SU-DHL-6 (cell line): ENCODE measurements around the gene ABCC3.

Source experiments
- H2AFZ ChIP-seq: fragments of 200-600 bp; sonication (generic); 2 replicates; pipeline ENCODE4 v1.6.1; 2014; ENCODE audit warnings: low read depth, mild to moderate bottlenecking, moderate library complexity, mixed read lengths, antibody characterized with exemption, low read length; ENCODE audit not compliant: severe bottlenecking
- H3F3A ChIP-seq: fragments of 200-600 bp; shearing (Covaris generic); 2 replicates; pipeline ENCODE4 v1.6.0; 2016; ENCODE audit warnings: antibody characterized with exemption, mild to moderate bottlenecking; ENCODE audit not compliant: insufficient read depth
- H3K27ac ChIP-seq: fragments of 200-600 bp; sonication (generic); 2 replicates; pipeline ENCODE4 v1.5.1; 2016; ENCODE audit warnings: low read depth, mild to moderate bottlenecking, low read length, moderate library complexity, mixed read lengths
- H3K27me3 ChIP-seq: fragments of 200-600 bp; sonication (generic), shearing (Covaris generic); 2 replicates; pipeline ENCODE4 v1.6.0; 2014; ENCODE audit warnings: mild to moderate bottlenecking, low read length
- H3K36me3 ChIP-seq: fragments of 200-600 bp; sonication (generic); 2 replicates; pipeline ENCODE4 v1.6.1; 2014; ENCODE audit warnings: mild to moderate bottlenecking, low read length, mixed read lengths
- H3K4me2 ChIP-seq: fragments of 300-600, 200-600 bp; shearing (Covaris generic), sonication (generic); 2 replicates; pipeline ENCODE4 v1.6.0; 2014; ENCODE audit warnings: low read length, low read depth, mild to moderate bottlenecking; ENCODE audit not compliant: poor library complexity, severe bottlenecking
- H3K4me3 ChIP-seq: fragments of 200-600 bp; sonication (generic); 2 replicates; pipeline ENCODE4 v1.5.1; 2014; ENCODE audit warnings: antibody characterized with exemption, low read length, mild to moderate bottlenecking, mixed read lengths; ENCODE audit not compliant: insufficient read depth, poor library complexity, severe bottlenecking
- H3K79me2 ChIP-seq: fragments of 200-600 bp; sonication (generic); 2 replicates; pipeline ENCODE4 v1.6.1; 2014; ENCODE audit warnings: mild to moderate bottlenecking, low read length, moderate library complexity; ENCODE audit not compliant: insufficient read depth
- H3K9ac ChIP-seq: fragments of 200-600 bp; sonication (generic); 2 replicates; pipeline ENCODE4 v1.7.0; 2014; ENCODE audit warnings: mild to moderate bottlenecking, low read length
- H3K9me2 ChIP-seq: fragments of 200-600 bp; sonication (generic); replicated peaks from 2 replicates; pipeline ENCODE4 v1.6.1; 2014; ENCODE audit warnings: low read length; ENCODE audit not compliant: insufficient read depth
- H3K9me3 ChIP-seq: fragments of 200-600 bp; sonication (generic); 2 replicates; pipeline ENCODE4 v1.6.1; 2014; ENCODE audit warnings: low read length, mixed read lengths; ENCODE audit not compliant: insufficient read depth
- H4K20me1 ChIP-seq: fragments of 200-600 bp; sonication (generic); 2 replicates; pipeline ENCODE4 v1.6.1; 2014; ENCODE audit warnings: low read depth, mild to moderate bottlenecking, antibody characterized with exemption, low read length, moderate library complexity, mixed read lengths
- CTCF ChIP-seq: fragments of 200-600 bp; sonication (generic); IDR thresholded peaks from one replicate; pipeline ENCODE4 v1.5.1; 2017; ENCODE audit warnings: antibody characterized with exemption, mild to moderate bottlenecking, low read length, moderate library complexity; ENCODE audit not compliant: insufficient read depth, poor library complexity, severe bottlenecking
- EZH2phosphoT487 ChIP-seq: fragments of 200-600 bp; sonication (generic), shearing (Covaris generic); conservative IDR thresholded peaks from 2 replicates; pipeline ENCODE4 v1.6.1; 2018; ENCODE audit warnings: mild to moderate bottlenecking, antibody characterized with exemption, low read length, moderate library complexity, mixed read lengths

The ABCC3 gene

GRCh38 chr17:50611634-50612033 lies 23.0 kb upstream of the ABCC3 start:
- H4K20me1 ChIP-seq = no peaks in the 10 kb centered on the region
- H3K9me3 ChIP-seq = no peaks in the 10 kb centered on the region
- H2AFZ ChIP-seq = no peak overlapping the region
- no peak overlapping the region for H3K4me2 ChIP-seq
- H3K36me3 ChIP-seq = no peaks in the 10 kb centered on the region
- no peaks in the 10 kb centered on the region for H3K9me2 ChIP-seq
- no peaks in the 10 kb centered on the region for H3F3A ChIP-seq
- H3K27ac ChIP-seq = no peak overlapping the region
- H3K79me2 ChIP-seq = no peaks in the 10 kb centered on the region
- no peak overlapping the region for H3K9ac ChIP-seq
- no peaks in the 10 kb centered on the region for H3K27me3 ChIP-seq
- H3K4me3 ChIP-seq = no peak overlapping the region
- TF ChIP-seq CTCF (no peak), EZH2phosphoT487 (no peak)

- H3K4me2 ChIP-seq = no peak overlapping the region
- no peak overlapping the region for H3K27ac ChIP-seq
- H3K79me2 ChIP-seq = no peaks in the 10 kb centered on the region
- TF ChIP-seq EZH2phosphoT487 (no peak), CTCF (no peak)
- H3K27me3 ChIP-seq = no peaks in the 10 kb centered on the region
- H3K9ac ChIP-seq = no peak overlapping the region
- no peaks in the 10 kb centered on the region for H3K9me2 ChIP-seq
- H2AFZ ChIP-seq = no peak overlapping the region
- H3K36me3 ChIP-seq = no peaks in the 10 kb centered on the region
- H4K20me1 ChIP-seq = no peaks in the 10 kb centered on the region
- no peaks in the 10 kb centered on the region for H3F3A ChIP-seq
- H3K4me3 ChIP-seq = no peak overlapping the region
- H3K9me3 ChIP-seq = no peaks in the 10 kb centered on the region
Observed at GRCh38 chr17:50612281-50612680, 22.4 kb upstream of the ABCC3 start.

- Histone ChIP-seq H3K79me2 (no peaks in the 10 kb centered on the region), H3F3A (no peaks in the 10 kb centered on the region), H3K27ac (no peak overlapping the region), H3K4me3 (no peak overlapping the region), H2AFZ (no peak overlapping the region), H4K20me1 (no peaks in the 10 kb centered on the region), H3K9ac (no peak overlapping the region), H3K4me2 (no peak overlapping the region), H3K9me2 (no peaks in the 10 kb centered on the region), H3K27me3 (no peaks in the 10 kb centered on the region), H3K36me3 (no peaks in the 10 kb centered on the region), H3K9me3 (no peaks in the 10 kb centered on the region)
- TF ChIP-seq EZH2phosphoT487 = no peak
- no peak for TF ChIP-seq CTCF
Observed at GRCh38 chr17:50613007-50613992, 21.4 kb upstream of the ABCC3 start.
